ENCODE results near the gene CBX2. TPM values are rescaled to one million over a fixed set of nuclear protein-coding genes. Genes with fewer than 3 reads are reported as not detected.

CBX2 gene
- total RNA-seq, 4 donors from 2014 or later, result 0.54 to 1.7 (median 1.1) TPM

- 93 to 98% methylated on average over 17 of the region's 17 CpGs for WGBS, 2 donors
- Histone ChIP-seq H3K27ac (no peak overlapping the region), H3K27me3 (no peaks in the 10 kb centered on the region), H3K4me3 (replicated peaks in 1 of 3) (no peak overlapping the region), H3K9me3 (no peaks in the 10 kb centered on the region), H3K4me1 (peaks cover 0 to 3% of the 10 kb centered on the region in 2 donors), H3K36me3 (no peaks in the 10 kb centered on the region)
- no peak for TF ChIP-seq POLR2A (IDR thresholded peaks at IDR 0.05)
- TF ChIP-seq, protein P1, sequence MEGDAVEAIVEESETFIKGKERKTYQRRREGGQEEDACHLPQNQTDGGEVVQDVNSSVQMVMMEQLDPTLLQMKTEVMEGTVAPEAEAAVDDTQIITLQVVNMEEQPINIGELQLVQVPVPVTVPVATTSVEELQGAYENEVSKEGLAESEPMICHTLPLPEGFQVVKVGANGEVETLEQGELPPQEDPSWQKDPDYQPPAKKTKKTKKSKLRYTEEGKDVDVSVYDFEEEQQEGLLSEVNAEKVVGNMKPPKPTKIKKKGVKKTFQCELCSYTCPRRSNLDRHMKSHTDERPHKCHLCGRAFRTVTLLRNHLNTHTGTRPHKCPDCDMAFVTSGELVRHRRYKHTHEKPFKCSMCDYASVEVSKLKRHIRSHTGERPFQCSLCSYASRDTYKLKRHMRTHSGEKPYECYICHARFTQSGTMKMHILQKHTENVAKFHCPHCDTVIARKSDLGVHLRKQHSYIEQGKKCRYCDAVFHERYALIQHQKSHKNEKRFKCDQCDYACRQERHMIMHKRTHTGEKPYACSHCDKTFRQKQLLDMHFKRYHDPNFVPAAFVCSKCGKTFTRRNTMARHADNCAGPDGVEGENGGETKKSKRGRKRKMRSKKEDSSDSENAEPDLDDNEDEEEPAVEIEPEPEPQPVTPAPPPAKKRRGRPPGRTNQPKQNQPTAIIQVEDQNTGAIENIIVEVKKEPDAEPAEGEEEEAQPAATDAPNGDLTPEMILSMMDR (IDR thresholded peaks at IDR 0.05), result no peak
- no peak for DNase-seq
- intact Hi-C loops (cut with DNase I), result no loop called here
Measured at GRCh38 chr17:79822583-79823124, 44.7 kb downstream of the CBX2 start.

- H3K4me3 ChIP-seq (replicated peaks in 1 of 3), result no peak overlapping the region
- TF ChIP-seq, protein P1 (IDR thresholded peaks at IDR 0.05), result no peak
- no peak for TF ChIP-seq POLR2A (IDR thresholded peaks at IDR 0.05)
- H3K9me3 ChIP-seq, result no peaks in the 10 kb centered on the region
- DNase-seq, result no peak
- H3K27me3 ChIP-seq, result no peaks in the 10 kb centered on the region
- H3K36me3 ChIP-seq, result no peaks in the 10 kb centered on the region
- no peak overlapping the region for H3K27ac ChIP-seq
- WGBS, 2 donors, result 96 to 97% methylated on average over 17 of the region's 17 CpGs
- H3K4me1 ChIP-seq, result peaks cover 6 to 11% of the 10 kb centered on the region in 2 donors
- intact Hi-C loops (cut with DNase I), result no loop called here
Measured at GRCh38 chr17:79824234-79824633, 46.3 kb downstream of the CBX2 start.

DNA sequence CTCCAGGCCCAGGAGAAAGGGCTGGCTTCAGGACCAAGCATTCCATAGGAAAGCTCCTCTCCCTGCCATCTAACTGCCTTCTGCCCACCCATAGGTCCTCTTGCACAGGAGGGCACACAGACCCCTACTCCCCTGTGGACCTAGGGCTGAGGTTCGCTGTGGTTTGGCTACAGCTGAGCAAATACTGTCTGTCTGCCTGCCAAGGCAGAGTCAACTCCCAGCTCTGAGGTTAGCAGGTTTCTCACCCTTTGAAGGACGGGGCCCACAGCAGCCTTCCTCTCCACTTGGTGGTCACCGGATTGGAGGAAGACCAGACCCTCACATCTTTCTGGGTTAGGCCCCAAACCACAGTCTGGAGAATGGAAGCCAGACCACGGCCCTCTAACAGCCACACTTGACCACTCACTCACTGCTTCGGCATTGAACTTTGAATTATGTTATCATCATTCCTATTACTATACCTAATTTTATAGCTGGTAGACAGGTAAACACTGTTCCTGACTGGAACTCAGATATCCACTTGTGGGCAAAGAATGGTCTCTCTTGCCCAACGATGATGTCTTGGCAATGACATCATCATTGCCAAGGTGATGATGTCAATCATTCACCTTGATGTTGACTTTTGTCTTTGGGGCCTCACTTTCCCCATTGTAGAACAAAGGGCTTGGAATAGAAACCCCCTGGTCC is 47.1 kb downstream of the CBX2 start:
- Histone ChIP-seq H3K4me3 (replicated peaks in 1 of 3) (no peak overlapping the region), H3K4me1 (peaks cover 12 to 19% of the 10 kb centered on the region in 2 donors), H3K9me3 (no peaks in the 10 kb centered on the region), H3K27ac (no peak overlapping the region), H3K27me3 (no peaks in the 10 kb centered on the region), H3K36me3 (no peaks in the 10 kb centered on the region)
- WGBS, 2 donors, result 85 to 92% methylated on average over 4 to 6 of the region's 6 CpGs
- intact Hi-C loops (cut with DNase I), result no loop called here
- no peak for TF ChIP-seq POLR2A (IDR thresholded peaks at IDR 0.05)
- TF ChIP-seq, protein P1 (IDR thresholded peaks at IDR 0.05), result no peak
- no peak for DNase-seq

- intact Hi-C loops (cut with DNase I), result no loop called here
- H3K9me3 ChIP-seq, result no peaks in the 10 kb centered on the region
- 94 to 100% methylated on average over 4 to 5 of the region's 5 CpGs for WGBS, 2 donors
- H3K4me3 ChIP-seq (replicated peaks in 1 of 3), result no peak overlapping the region
- H3K4me1 ChIP-seq, result peaks cover 15 to 25% of the 10 kb centered on the region in 2 donors
- H3K36me3 ChIP-seq, result no peaks in the 10 kb centered on the region
- DNase-seq, result no peak
- no peak overlapping the region for H3K27ac ChIP-seq
- TF ChIP-seq POLR2A (IDR thresholded peaks at IDR 0.05), result no peak
- TF ChIP-seq, protein P1 (IDR thresholded peaks at IDR 0.05), result no peak
- no peaks in the 10 kb centered on the region for H3K27me3 ChIP-seq
Measured at GRCh38 chr17:79825580-79825921, 47.6 kb downstream of the CBX2 start.

DNA sequence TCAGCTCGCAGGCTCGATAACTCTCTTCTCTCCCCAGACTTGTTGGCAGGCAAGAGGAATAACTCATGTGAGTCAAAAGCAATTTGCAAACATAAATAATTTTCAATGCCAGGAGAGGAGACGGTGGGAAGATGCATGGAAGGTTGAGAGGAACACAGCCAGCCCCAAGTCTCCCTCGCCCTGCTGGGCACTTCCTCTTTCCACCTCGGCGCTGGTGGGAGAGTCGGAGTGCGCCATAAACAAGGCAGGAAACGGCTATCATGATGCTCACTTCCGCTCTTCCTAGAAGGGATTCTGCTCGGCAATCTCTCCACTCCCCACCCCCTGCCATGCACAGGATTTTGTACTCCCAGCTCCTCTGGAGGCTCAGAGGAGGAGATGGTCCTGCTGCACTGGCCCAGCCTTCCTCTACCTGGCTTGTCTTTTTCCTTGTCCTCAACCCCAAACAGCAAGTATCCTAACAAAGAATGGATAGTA is 48.3 kb downstream of the CBX2 start:
- DNase-seq, result no peak
- intact Hi-C loops (cut with DNase I), result no loop called here
- Histone ChIP-seq H3K4me3 (replicated peaks in 1 of 3) (no peak overlapping the region), H3K27me3 (no peaks in the 10 kb centered on the region), H3K27ac (no peak overlapping the region), H3K36me3 (no peaks in the 10 kb centered on the region), H3K9me3 (no peaks in the 10 kb centered on the region), H3K4me1 (peaks cover 22 to 32% of the 10 kb centered on the region in 2 donors)
- TF ChIP-seq POLR2A (IDR thresholded peaks at IDR 0.05), result no peak
- TF ChIP-seq, protein P1 (IDR thresholded peaks at IDR 0.05), result no peak
- WGBS, 2 donors, result 59 to 69% methylated on average over 11 of the region's 11 CpGs
